Endothelial cell (in vitro differentiated cells): ENCODE results near the gene NPHP4. TPM values are rescaled to one million over a fixed set of nuclear protein-coding genes. Genes with fewer than 3 reads are reported as not detected.

ENCODE experiments used
- DNase-seq: peaks from one replicate; pipeline ENCODE4 v3.0.0; 2021; ENCODE audit warnings: low spot score
- H3K27ac Mint-ChIP-seq: one replicate; pipeline ENCODE4 v1.8.0; 2021; ENCODE audit warnings: mixed read lengths, inconsistent platforms; ENCODE audit not compliant: unreplicated experiment
- H3K27me3 Mint-ChIP-seq: one replicate; pipeline ENCODE4 v1.8.0; 2021; ENCODE audit warnings: mild to moderate bottlenecking, moderate library complexity, mixed read lengths, inconsistent platforms; ENCODE audit not compliant: unreplicated experiment
- H3K36me3 Mint-ChIP-seq: one replicate; pipeline ENCODE4 v1.8.0; 2021; ENCODE audit warnings: mild to moderate bottlenecking, low read depth, mixed read lengths, inconsistent platforms; ENCODE audit not compliant: unreplicated experiment
- H3K4me1 Mint-ChIP-seq: one replicate; pipeline ENCODE4 v1.8.0; 2021; ENCODE audit warnings: mild to moderate bottlenecking, mixed read lengths, inconsistent platforms; ENCODE audit not compliant: unreplicated experiment
- H3K4me3 Mint-ChIP-seq: one replicate; pipeline ENCODE4 v1.8.0; 2021; ENCODE audit warnings: mild to moderate bottlenecking, mixed read lengths, inconsistent platforms; ENCODE audit not compliant: unreplicated experiment
- H3K9me3 Mint-ChIP-seq: one replicate; pipeline ENCODE4 v1.8.0; 2021; ENCODE audit warnings: mixed read lengths, inconsistent platforms; ENCODE audit not compliant: unreplicated experiment
- CTCF ChIP-seq: fragments of 200-600 bp; sonication (generic); IDR thresholded peaks from one replicate; pipeline ENCODE4 v1.5.0; 2021; ENCODE audit warnings: antibody characterized with exemption; ENCODE audit not compliant: unreplicated experiment
- total RNA-seq: library from RNA; stranded (reverse); fragmentation: NEBNext Ultra II Directional; extraction: Animal tissue kit (Norgen Biotek cat#: 25700); gene quantifications from one replicate; pipeline ENCODE4 v1.2.1, GENCODE V29; 2021; ENCODE audit not compliant: unreplicated experiment

Gene NPHP4
- total RNA-seq, 1 donor from 2014 or later: 15.3 TPM

DNA sequence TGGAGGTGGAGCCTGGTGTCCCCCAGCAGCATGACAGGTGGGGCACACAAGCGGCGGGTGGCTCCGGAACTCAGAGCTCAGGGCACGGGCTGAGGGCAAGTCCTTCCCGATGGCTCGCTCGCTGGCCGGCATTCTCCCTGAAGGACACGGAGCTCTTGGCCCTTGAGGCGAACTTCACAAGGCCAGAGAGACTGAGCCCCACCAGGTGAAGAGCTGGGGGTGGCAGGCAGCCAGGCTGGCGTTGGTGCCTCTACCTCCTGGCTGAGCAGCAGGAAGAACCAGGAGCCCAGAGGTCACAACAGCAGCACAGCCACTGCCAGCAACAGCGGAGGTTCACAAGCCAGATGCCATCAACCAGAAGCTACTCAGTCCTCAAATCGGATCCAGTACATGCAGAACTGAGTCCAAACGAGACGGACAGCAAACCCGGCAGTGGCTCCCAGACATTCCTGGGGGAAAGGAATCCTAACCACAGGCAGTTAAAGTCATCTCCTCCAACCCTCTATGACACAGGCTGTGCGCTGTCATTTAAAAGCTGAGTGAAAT lies 54.1 kb downstream of the NPHP4 start:
- Mint-ChIP-seq H3K27ac (no peak overlapping the region), H3K9me3 (no peaks in the 10 kb centered on the region), H3K4me3 (no peak overlapping the region), H3K27me3 (peaks cover 4% of the 10 kb centered on the region), H3K4me1 (peaks cover 10% of the 10 kb centered on the region), H3K36me3 (peaks cover 12% of the 10 kb centered on the region)
- DNase-seq: no peak
- no peak for TF ChIP-seq CTCF

GRCh38 chr1:5937373-5937857 lies 54.8 kb downstream of the NPHP4 start:
- H3K9me3 Mint-ChIP-seq: no peaks in the 10 kb centered on the region
- peaks cover 12% of the 10 kb centered on the region for H3K36me3 Mint-ChIP-seq
- DNase-seq: no peak
- peaks cover 13% of the 10 kb centered on the region for H3K4me1 Mint-ChIP-seq
- no peak for TF ChIP-seq CTCF
- H3K27me3 Mint-ChIP-seq: peaks cover 4% of the 10 kb centered on the region
- H3K27ac Mint-ChIP-seq: no peak overlapping the region
- no peak overlapping the region for H3K4me3 Mint-ChIP-seq

- no peak overlapping the region for H3K27ac Mint-ChIP-seq
- TF ChIP-seq CTCF: no peak
- H3K36me3 Mint-ChIP-seq: peaks cover 12% of the 10 kb centered on the region
- H3K27me3 Mint-ChIP-seq: peaks cover 4% of the 10 kb centered on the region
- no peak for DNase-seq
- H3K4me1 Mint-ChIP-seq: peaks cover 13% of the 10 kb centered on the region
- H3K9me3 Mint-ChIP-seq: no peaks in the 10 kb centered on the region
- H3K4me3 Mint-ChIP-seq: no peak overlapping the region
Measured at GRCh38 chr1:5936621-5937372, 55.4 kb downstream of the NPHP4 start.

DNA sequence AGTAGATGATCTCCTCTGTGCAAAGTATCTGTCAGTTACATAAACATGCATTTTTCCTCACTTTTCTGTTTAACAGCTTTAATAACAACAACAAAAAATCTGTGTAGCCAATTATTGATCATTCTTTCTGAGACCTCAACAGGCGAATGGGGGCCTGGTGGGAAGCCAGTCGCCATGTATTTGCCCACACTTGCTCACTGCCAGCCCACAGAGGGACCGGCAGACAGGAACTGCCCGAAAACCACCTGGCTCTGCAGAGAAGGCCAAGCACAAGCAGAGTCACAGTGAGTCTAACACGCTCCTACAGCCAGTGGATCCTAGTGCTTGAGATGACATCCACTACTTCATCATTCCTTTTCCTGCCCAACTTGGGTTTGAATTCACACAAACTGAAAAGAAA lies 56.1 kb downstream of the NPHP4 start:
- Mint-ChIP-seq H3K9me3 (no peaks in the 10 kb centered on the region), H3K27me3 (peaks cover 4% of the 10 kb centered on the region), H3K4me3 (no peak overlapping the region), H3K36me3 (peaks cover 12% of the 10 kb centered on the region), H3K4me1 (peaks cover 13% of the 10 kb centered on the region), H3K27ac (no peak overlapping the region)
- DNase-seq: no peak
- TF ChIP-seq CTCF: no peak

DNA sequence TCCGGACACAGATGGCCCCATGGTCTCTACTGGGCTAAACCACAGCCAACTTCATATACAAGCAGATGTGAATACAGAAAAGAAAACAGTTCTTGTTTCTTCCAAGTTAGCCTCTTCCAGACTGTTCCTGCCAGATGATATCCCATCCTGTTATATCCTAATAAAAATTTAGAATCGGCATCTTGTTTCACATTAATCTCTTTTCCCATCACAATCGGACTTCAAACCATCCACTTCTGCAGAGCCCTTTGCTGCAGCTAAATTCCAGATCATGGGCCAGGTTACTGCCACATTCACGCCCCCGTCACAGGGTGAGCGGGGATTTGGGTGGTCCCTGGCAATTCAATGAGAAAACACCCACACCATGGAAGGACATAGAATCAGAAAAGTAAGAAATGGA lies 57.2 kb downstream of the NPHP4 start:
- H3K4me1 Mint-ChIP-seq: peaks cover 13% of the 10 kb centered on the region

More for the DNA sequence above, 57.2 kb downstream of the NPHP4 start:
- no peak for DNase-seq
- peaks cover 4% of the 10 kb centered on the region for H3K27me3 Mint-ChIP-seq
- no peaks in the 10 kb centered on the region for H3K9me3 Mint-ChIP-seq
- H3K27ac Mint-ChIP-seq: no peak overlapping the region
- peaks cover 12% of the 10 kb centered on the region for H3K36me3 Mint-ChIP-seq
- H3K4me3 Mint-ChIP-seq: no peak overlapping the region
- TF ChIP-seq CTCF: no peak
